Breast epithelium (tissue), 4 donors: ENCODE data around the gene FBXO2. TPM values are rescaled to one million over a fixed set of nuclear protein-coding genes. Genes with fewer than 3 reads are reported as not detected.

Experiments used
- DNase-seq, 2 donors: peaks; one replicate each; pipeline ENCODE4 v3.0.0-alpha.2; 2019; ENCODE audit warnings: low spot score in 2 of 2
- H3K27ac ChIP-seq, 2 donors: fragments of 200-600 bp; sonication (generic) in 1 of 2; one replicate each; pipeline ENCODE4 v1.5.1; 2016 to 2019; ENCODE audit warnings: mild to moderate bottlenecking in 1 of 2
- H3K27me3 ChIP-seq, 2 donors: fragments of 200-600 bp; sonication (generic) in 1 of 2; one replicate each; pipeline versions ENCODE4 v1.5.1 to v1.6.0; 2017 to 2019; ENCODE audit warnings: control low read depth in 1 of 2, mild to moderate bottlenecking in 1 of 2
- H3K36me3 ChIP-seq: fragments of 200-600 bp; one replicate; pipeline ENCODE4 v1.5.1; 2019
- H3K4me1 ChIP-seq, 2 donors: fragments of 200-600 bp; sonication (generic); one replicate each; pipeline ENCODE4 v1.5.1; 2016 to 2019; ENCODE audit warnings: control low read depth in 1 of 2
- H3K4me3 ChIP-seq, 3 donors: fragments of 200-600 bp; sonication (generic); 1 replicate in 2 of 3; 2 replicates in 1 of 3; pipeline ENCODE4 v1.5.1; 2016 to 2019; ENCODE audit warnings: mild to moderate bottlenecking in 3 of 3, moderate library complexity in 2 of 3
- H3K9me3 ChIP-seq, 2 donors: fragments of 200-600 bp; sonication (generic) in 1 of 2; one replicate each; pipeline ENCODE4 v1.5.1; 2016 to 2019; ENCODE audit warnings: control low read depth in 1 of 2
- CTCF ChIP-seq, 3 donors: fragments of 450-650 bp; IDR thresholded peaks; one replicate each; pipeline ENCODE4 v1.5.1; 2016 to 2017; ENCODE audit warnings: antibody characterized with exemption in 3 of 3, mild to moderate bottlenecking in 3 of 3, moderate library complexity in 3 of 3
- POLR2A ChIP-seq: fragments of 450-650 bp; IDR thresholded peaks from one replicate; pipeline ENCODE4 v1.6.1; 2016; ENCODE audit warnings: antibody characterized with exemption, mild to moderate bottlenecking, moderate library complexity
- POLR2AphosphoS5 ChIP-seq, 3 donors: sonication (generic); formaldehyde crosslinking; IDR thresholded peaks; one replicate each; pipeline ENCODE4 v1.6.1; 2017; ENCODE audit warnings: antibody characterized with exemption in 3 of 3
- intact Hi-C: fragments of 100-400 bp; cut with DNase I; formaldehyde crosslinking; loops from one replicate; pipeline ENCODE4 v1.15.1; 2023; ENCODE audit warnings: low total_unique reads
- total RNA-seq, 3 donors: library from RNA; depleted of rRNA; stranded (reverse); fragments of >200 nt; gene quantifications; one replicate each; pipeline ENCODE4 v1.1.0, GENCODE V29; 2016

FBXO2 gene
- total RNA-seq, 3 donors from 2014 or later, result 1.3 to 49.3 (median 40.6) TPM

- no peak overlapping the region for H3K27ac ChIP-seq
- H3K9me3 ChIP-seq, result no peaks in the 10 kb centered on the region
- no peak overlapping the region for H3K4me3 ChIP-seq
- TF ChIP-seq CTCF (IDR thresholded peaks at IDR 0.05), result no peak
- no peak for TF ChIP-seq POLR2A
- no peak for TF ChIP-seq POLR2AphosphoS5 (IDR thresholded peaks at IDR 0.05)
- H3K4me1 ChIP-seq, result no peaks in the 10 kb centered on the region
- no peak for DNase-seq
- peaks cover 0 to 6% of the 10 kb centered on the region in 2 donors for H3K27me3 ChIP-seq
- H3K36me3 ChIP-seq, result no peaks in the 10 kb centered on the region
- intact Hi-C loops, result no loop called here
These were observed 33.3 kb downstream of the FBXO2 start for GRCh38 chr1:11620924-11621323.

GRCh38 chr1:11620405-11620804 lies 33.8 kb downstream of the FBXO2 start:
- intact Hi-C loops, result no loop called here
- Histone ChIP-seq H3K4me1 (no peaks in the 10 kb centered on the region), H3K36me3 (no peaks in the 10 kb centered on the region), H3K4me3 (no peak overlapping the region), H3K27ac (no peak overlapping the region), H3K27me3 (peaks cover 0 to 5% of the 10 kb centered on the region in 2 donors), H3K9me3 (no peaks in the 10 kb centered on the region)
- no peak for TF ChIP-seq POLR2AphosphoS5 (IDR thresholded peaks at IDR 0.05)
- TF ChIP-seq POLR2A, result no peak
- no peak for DNase-seq

- Histone ChIP-seq H3K9me3 (no peaks in the 10 kb centered on the region), H3K4me1 (no peaks in the 10 kb centered on the region), H3K27me3 (peaks cover 0 to 5% of the 10 kb centered on the region in 2 donors), H3K4me3 (no peak overlapping the region), H3K27ac (no peak overlapping the region), H3K36me3 (no peaks in the 10 kb centered on the region)
- no peak for TF ChIP-seq CTCF (IDR thresholded peaks at IDR 0.05)
- no peak for TF ChIP-seq POLR2AphosphoS5 (IDR thresholded peaks at IDR 0.05)
- TF ChIP-seq POLR2A, result no peak
- intact Hi-C loops, result no loop called here
- DNase-seq, result no peak
These were observed 36.5 kb downstream of the FBXO2 start for GRCh38 chr1:11617741-11618140.

GRCh38 chr1:11617314-11617713 lies 36.9 kb downstream of the FBXO2 start:
- no peaks in the 10 kb centered on the region for H3K36me3 ChIP-seq
- H3K4me3 ChIP-seq, result no peak overlapping the region
- no peak overlapping the region for H3K27ac ChIP-seq
- no peak for DNase-seq
- intact Hi-C loops, result no loop called here
- peaks cover 0 to 5% of the 10 kb centered on the region in 2 donors for H3K27me3 ChIP-seq
- no peaks in the 10 kb centered on the region for H3K4me1 ChIP-seq
- no peak for TF ChIP-seq POLR2AphosphoS5 (IDR thresholded peaks at IDR 0.05)
- no peak for TF ChIP-seq CTCF (IDR thresholded peaks at IDR 0.05)
- TF ChIP-seq POLR2A, result no peak
- H3K9me3 ChIP-seq, result no peaks in the 10 kb centered on the region

- intact Hi-C loops, result no loop called here
- no peaks in the 10 kb centered on the region for H3K4me1 ChIP-seq
- no peaks in the 10 kb centered on the region for H3K36me3 ChIP-seq
- no peak for DNase-seq
- no peak overlapping the region for H3K4me3 ChIP-seq
- peaks cover 0 to 5% of the 10 kb centered on the region in 2 donors for H3K27me3 ChIP-seq
- no peaks in the 10 kb centered on the region for H3K9me3 ChIP-seq
- H3K27ac ChIP-seq, result no peak overlapping the region
- TF ChIP-seq POLR2A, result no peak
- no peak for TF ChIP-seq CTCF (IDR thresholded peaks at IDR 0.05)
- no peak for TF ChIP-seq POLR2AphosphoS5 (IDR thresholded peaks at IDR 0.05)
These were observed 37.5 kb downstream of the FBXO2 start for GRCh38 chr1:11616766-11617165.

- no peak for TF ChIP-seq CTCF (IDR thresholded peaks at IDR 0.05)
- TF ChIP-seq POLR2AphosphoS5 (IDR thresholded peaks at IDR 0.05), result no peak
- TF ChIP-seq POLR2A, result no peak
- Histone ChIP-seq H3K9me3 (no peaks in the 10 kb centered on the region), H3K36me3 (no peaks in the 10 kb centered on the region), H3K4me1 (no peaks in the 10 kb centered on the region), H3K27ac (no peak overlapping the region), H3K27me3 (peaks cover 0 to 5% of the 10 kb centered on the region in 2 donors), H3K4me3 (no peak overlapping the region)
- DNase-seq, result no peak
- intact Hi-C loops, result no loop called here
These were observed 39.1 kb downstream of the FBXO2 start for GRCh38 chr1:11615090-11615489.
